Measurements from ENCODE around the gene AKR1D1. TPM values are rescaled to one million over a fixed set of nuclear protein-coding genes. Genes with fewer than 3 reads are reported as not detected.
"Not testable (repeated sequence)": the region's sequence is repeated elsewhere in the genome, so short reads cannot be mapped to it uniquely, and the experiment has no call there.

Gene AKR1D1
- total RNA-seq, 1 donor: not detected

DNA sequence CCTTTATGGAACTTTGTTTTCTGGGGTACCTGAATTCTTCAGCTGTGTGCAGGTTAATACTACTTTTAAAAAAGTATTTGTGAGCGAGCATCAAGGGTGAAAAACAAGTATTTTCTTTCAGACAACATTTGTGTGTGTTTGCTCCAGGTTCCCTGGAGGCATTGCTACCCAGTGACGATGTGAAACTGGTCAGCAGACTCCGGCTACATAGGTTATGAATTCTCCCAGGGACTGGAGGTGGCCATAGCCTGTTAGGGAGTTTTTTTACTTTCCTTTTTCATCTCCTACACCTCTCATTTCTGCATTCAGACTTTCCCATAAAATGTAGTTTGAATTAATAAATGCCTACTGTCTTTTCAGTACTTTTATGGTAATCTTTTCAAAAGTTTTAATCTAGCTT, 7.6 kb downstream of the AKR1D1 start:
- DNase-seq (ENCODE audit: low read depth): no peak
- H3K4me3 ChIP-seq (ENCODE audit: low read depth, low read length): no peak overlapping the region
- TF ChIP-seq CTCF (IDR thresholded peaks at IDR 0.05; ENCODE audit: insufficient read depth, low read depth, low read length): no peak

DNA sequence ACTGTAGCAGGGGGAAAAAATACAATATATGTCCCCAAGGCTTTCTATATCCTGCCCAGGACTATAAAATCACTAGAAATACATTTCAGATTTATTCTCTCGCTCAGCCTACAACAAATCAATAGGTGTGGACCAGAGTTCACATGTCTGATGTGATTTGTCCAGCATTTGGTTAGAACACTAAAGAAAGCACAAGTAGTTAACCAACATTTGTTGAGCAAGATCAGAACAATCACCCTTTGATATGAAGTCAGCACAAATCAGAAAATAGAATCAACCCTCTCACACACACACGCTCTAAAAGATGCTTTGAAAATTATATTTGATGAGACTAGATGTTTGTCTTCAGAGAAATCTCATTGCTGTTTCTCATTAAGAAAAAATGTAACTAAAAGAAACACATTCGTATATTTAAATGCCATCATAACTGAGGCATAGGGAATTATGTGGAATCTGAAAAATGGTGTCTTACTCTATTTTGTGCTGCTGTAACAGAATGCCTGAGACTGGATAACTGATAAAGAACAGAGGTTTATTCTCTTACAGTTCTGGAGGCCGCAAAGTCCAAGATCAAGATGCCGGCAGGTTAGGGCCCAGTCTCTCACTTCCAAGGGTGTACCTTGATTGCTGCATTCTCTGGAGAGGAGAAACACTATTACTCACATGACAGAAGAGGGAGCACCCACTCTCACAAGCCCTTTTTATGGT, 10.5 kb downstream of the AKR1D1 start:
- TF ChIP-seq CTCF (IDR thresholded peaks at IDR 0.05; ENCODE audit: insufficient read depth, low read depth, low read length): no peak
- DNase-seq (ENCODE audit: low read depth): no peak
- H3K4me3 ChIP-seq (ENCODE audit: low read depth, low read length): no peak overlapping the region

- TF ChIP-seq CTCF (IDR thresholded peaks at IDR 0.05; ENCODE audit: insufficient read depth, low read depth, low read length): no peak
- no peak overlapping the region for H3K4me3 ChIP-seq (ENCODE audit: low read depth, low read length)
- peak; percentile 20 for DNase-seq (ENCODE audit: low read depth)
Measured at GRCh38 chr7:138089080-138089901, 13.0 kb downstream of the AKR1D1 start.

DNA sequence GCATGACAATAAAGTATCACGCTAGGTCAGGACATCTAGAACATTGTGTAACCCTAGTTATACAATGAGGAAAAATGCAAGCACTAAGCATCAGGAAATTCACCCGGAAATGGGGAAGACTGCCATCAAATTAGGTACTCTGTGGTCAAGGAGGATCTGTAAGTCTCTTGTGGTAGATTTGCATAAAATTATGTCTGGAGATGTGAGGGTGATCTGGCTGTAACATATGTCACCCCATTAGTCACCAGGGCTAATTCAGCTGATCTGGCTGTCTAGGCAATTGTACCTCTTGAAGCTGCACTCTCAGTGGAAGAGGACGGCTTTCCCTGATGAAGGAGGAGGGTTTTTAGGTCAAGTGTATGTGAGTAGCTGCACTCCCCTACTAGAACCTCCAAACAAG, 14.8 kb downstream of the AKR1D1 start:
- no peak for DNase-seq (ENCODE audit: low read depth)
- TF ChIP-seq CTCF (IDR thresholded peaks at IDR 0.05; ENCODE audit: insufficient read depth, low read depth, low read length): no peak
- H3K4me3 ChIP-seq (ENCODE audit: low read depth, low read length): no peak overlapping the region

- not testable (repeated sequence) for H3K4me3 ChIP-seq (ENCODE audit: low read depth, low read length); DNase-seq (ENCODE audit: low read depth)
Measured at GRCh38 chr7:138091840-138092239, 15.6 kb downstream of the AKR1D1 start.

DNA sequence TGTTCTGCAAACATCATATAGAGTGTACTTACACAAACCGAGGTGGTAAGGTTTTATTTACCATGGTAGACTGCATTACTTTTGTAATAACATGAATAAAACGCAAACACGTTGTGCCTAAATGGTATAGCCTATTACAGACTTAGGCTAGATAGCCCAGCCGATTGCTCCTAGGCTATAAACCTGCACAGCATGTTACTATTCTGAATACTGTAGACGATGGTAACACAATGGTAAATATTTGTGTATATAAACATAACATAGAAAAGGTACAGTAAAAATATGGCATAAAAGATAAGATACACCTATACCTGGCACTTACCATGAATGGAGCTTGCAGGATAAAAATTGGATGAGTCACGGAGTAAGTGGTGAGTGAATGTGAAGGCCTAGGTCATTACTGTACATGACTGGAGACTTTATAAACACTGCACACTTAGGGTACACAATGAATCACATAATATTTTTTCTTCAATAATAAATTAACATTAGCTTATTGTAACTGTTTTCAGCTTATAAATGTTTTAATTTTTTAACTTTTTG, 16.3 kb downstream of the AKR1D1 start:
- DNase-seq (ENCODE audit: low read depth): no peak
- no peak overlapping the region for H3K4me3 ChIP-seq (ENCODE audit: low read depth, low read length)
- TF ChIP-seq CTCF (IDR thresholded peaks at IDR 0.05; ENCODE audit: insufficient read depth, low read depth, low read length): no peak

Data from fibroblast of villous mesenchyme (primary cell).